ENCODE results near the gene NBEAL2. TPM values are rescaled to one million over a fixed set of nuclear protein-coding genes. Genes with fewer than 3 reads are reported as not detected.

The NBEAL2 gene
- total and polyA plus RNA-seq, 2 of the 8 experiments (the other 6 are each of a cell fraction or from before 2014, with no cell fraction given) = 27.3 to 46.9 TPM

DNA sequence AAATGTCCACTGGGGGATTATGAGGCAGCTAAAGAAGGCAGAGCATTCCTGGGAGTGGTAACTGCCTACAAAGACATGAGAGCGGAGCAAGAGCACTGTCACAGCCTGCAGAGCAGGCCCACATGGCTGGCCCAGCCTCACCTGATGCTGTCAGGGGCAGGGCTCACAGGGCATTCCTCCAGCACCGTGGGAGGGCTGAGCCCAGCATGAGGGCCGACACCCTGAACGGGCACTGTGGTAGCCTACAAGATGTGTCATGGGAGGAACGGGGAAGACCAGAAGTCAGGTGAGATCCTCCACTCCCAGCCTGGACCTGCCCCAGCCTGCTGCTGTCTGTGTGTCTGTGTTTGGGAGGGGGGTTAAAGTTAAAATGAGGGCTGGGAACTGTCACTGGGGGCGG, 33.0 kb upstream of the NBEAL2 start:
- no peak overlapping the region for H3K4me2 ChIP-seq (ENCODE audit: insufficient read depth in 1 of 2, low read depth in 2 of 2, low read length in 2 of 2)
- H3K56ac ChIP-seq (replicated peaks; ENCODE audit: insufficient read length, low read depth, low read length) = no peak overlapping the region
- H3K23ac ChIP-seq (ENCODE audit: insufficient read length) = no peak overlapping the region
- no peaks in the 10 kb centered on the region for H3K27me3 ChIP-seq (replicated peaks in 1 of 4; ENCODE audit: control insufficient read depth in 3 of 4, extremely low read depth in 1 of 4, insufficient read depth in 3 of 4, low read length in 3 of 4)
- H2AK5ac ChIP-seq (ENCODE audit: low read depth, low read length) = no peak overlapping the region
- FAIRE-seq (no peak), DNase-seq (ENCODE audit: low read depth in 1 of 2, low spot score in 2 of 2) (no peak)
- no peak overlapping the region for H4K5ac ChIP-seq (ENCODE audit: insufficient read length, low read depth, low read length)
- H3K79me2 ChIP-seq (ENCODE audit: control insufficient read depth in 1 of 2, insufficient read depth in 2 of 2, low read length in 2 of 2) = peaks cover 12 to 98% of the 10 kb centered on the region in 2 experiments
- peak overlapping the region; percentile 12; the same call in 1 of the 2 replicates for H4K8ac ChIP-seq (ENCODE audit: extremely low read depth, insufficient read depth, low read length)
- H2BK12ac ChIP-seq (ENCODE audit: low read depth, low read length) = no peak overlapping the region
- H3K4ac ChIP-seq (replicated peaks; ENCODE audit: insufficient read length, low read depth, low read length) = no peak overlapping the region
- H2BK20ac ChIP-seq (ENCODE audit: low read length) = no peak overlapping the region
- CTCF ChIA-PET (ENCODE audit: partially characterized antibody) = interaction anchor here (0.9 to 2.7 kb wide), 4 partner anchors 10 to 52 kb away, joined by 3 to 7 read pairs (median 4); no protein-coding TSS in a partner anchor
- H4K20me1 ChIP-seq (replicated peaks in 1 of 2; ENCODE audit: control insufficient read depth in 1 of 2, insufficient read depth in 2 of 2, low read length in 2 of 2) = peaks cover 54 to 59% of the 10 kb centered on the region in 2 experiments
- POLR2A ChIA-PET (ENCODE audit: partially characterized antibody) = interaction anchor here (1.5 to 2.3 kb wide), 2 partner anchors 8 to 33 kb away, joined by 3 to 6 read pairs; partner anchors contain the start of gene NBEAL2
- no peak overlapping the region for H3K18ac ChIP-seq (ENCODE audit: extremely low read depth, low read length)
- H2BK120ac ChIP-seq (replicated peaks; ENCODE audit: low read depth, low read length) = no peak overlapping the region
- no peak overlapping the region for H2AFZ ChIP-seq (ENCODE audit: low read length)
- no peak overlapping the region for H3K4me3 ChIP-seq (ENCODE audit: extremely low read depth in 1 of 4, insufficient read depth in 2 of 4, low read depth in 3 of 4, low read length in 4 of 4)
- H3K14ac ChIP-seq (ENCODE audit: insufficient read length) = no peak overlapping the region
- no peaks in the 10 kb centered on the region for H3K9me3 ChIP-seq (ENCODE audit: insufficient read depth in 2 of 2, low read depth in 1 of 2, low read length in 1 of 2)
- H3K4me1 ChIP-seq (replicated peaks in 1 of 4; ENCODE audit: control insufficient read depth in 3 of 4, insufficient read depth in 4 of 4, low read length in 3 of 4) = peaks cover 5 to 17% (median 12%) of the 10 kb centered on the region in 4 experiments
- H2BK5ac ChIP-seq (ENCODE audit: low read depth, low read length) = no peak overlapping the region
- peaks cover 49% of the 10 kb centered on the region for H3K79me1 ChIP-seq (ENCODE audit: low read depth, low read length)
- 89% methylated on average over 6 of the region's 6 CpGs; no CpG with 5 or more reads in 1 of the 2 experiments for WGBS, 2 experiments (ENCODE audit: extremely low coverage in 1 of 2, insufficient coverage in 1 of 2, insufficient read length in 1 of 2, insufficient replicate concordance in 2 of 2, low coverage in 1 of 2, low lambda C conversion rate in 2 of 2, missing lambda C conversion rate in 1 of 2)
- no peak overlapping the region for H2BK15ac ChIP-seq (ENCODE audit: low read length)
- H3K27ac ChIP-seq (ENCODE audit: low read depth, low read length) = no peak overlapping the region
- H3K23me2 ChIP-seq (ENCODE audit: low read depth, low read length) = no peaks in the 10 kb centered on the region; the same call in 1 of the 2 replicates
- H3K9ac ChIP-seq (replicated peaks in 1 of 4; ENCODE audit: extremely low read depth in 1 of 4, low read depth in 3 of 4, low read length in 3 of 4) = no peak overlapping the region
- no peaks in the 10 kb centered on the region; a peak in 1 of 8 replicates for H3K36me3 ChIP-seq (ENCODE audit: control insufficient read depth in 2 of 4, insufficient read depth in 4 of 4, low read length in 3 of 4)
- H4K91ac ChIP-seq (replicated peaks; ENCODE audit: insufficient read length, low read length) = no peak overlapping the region
- TF ChIP-seq TEAD4 (IDR thresholded peaks at IDR 0.05; ENCODE audit: low read depth, low read length) (no peak), TCF12 (IDR thresholded peaks at IDR 0.05; ENCODE audit: low read depth, low read length) (no peak), SAP30 (IDR thresholded peaks at IDR 0.05; ENCODE audit: insufficient read depth, insufficient replicate concordance, low read length) (no peak), KDM1A (IDR thresholded peaks at IDR 0.05; ENCODE audit: borderline replicate concordance, low read length) (no peak), MAFK (IDR thresholded peaks at IDR 0.05; ENCODE audit: low read depth, low read length) (no peak), BCL11A (IDR thresholded peaks at IDR 0.05; ENCODE audit: low read depth in 2 of 2, low read length in 2 of 2) (no peak), CBX8 (IDR thresholded peaks at IDR 0.05; ENCODE audit: borderline replicate concordance, low read depth, low read length) (no peak), RFX5 (IDR thresholded peaks at IDR 0.05; ENCODE audit: borderline replicate concordance, low read depth, low read length) (no peak), MAX (IDR thresholded peaks at IDR 0.05) (no peak), POU5F1 (IDR thresholded peaks at IDR 0.05; ENCODE audit: low read depth, low read length) (no peak), TAF1 (IDR thresholded peaks at IDR 0.05; ENCODE audit: low read depth, low read length) (no peak), GTF2F1 (IDR thresholded peaks at IDR 0.05; ENCODE audit: borderline replicate concordance, low read depth, low read length) (no peak), RXRA (IDR thresholded peaks at IDR 0.05; ENCODE audit: insufficient read depth, low read depth, low read length) (no peak), FOSL1 (IDR thresholded peaks at IDR 0.05; ENCODE audit: insufficient read depth, low read depth, low read length) (no peak), BACH1 (IDR thresholded peaks at IDR 0.05; ENCODE audit: low read length) (no peak)
